ENCODE measurements around the gene TIMMDC1. TPM values are rescaled to one million over a fixed set of nuclear protein-coding genes. Genes with fewer than 3 reads are reported as not detected.
A peak's percentile ranks its signal among the peaks of the same experiment; 100 is the strongest.
"Not testable (repeated sequence)": the region's sequence is repeated elsewhere in the genome, so short reads cannot be mapped to it uniquely, and the experiment has no call there.

Gene TIMMDC1
- total RNA-seq, 4 donors from 2014 or later, result 41.2 to 137 (median 101) TPM

DNA sequence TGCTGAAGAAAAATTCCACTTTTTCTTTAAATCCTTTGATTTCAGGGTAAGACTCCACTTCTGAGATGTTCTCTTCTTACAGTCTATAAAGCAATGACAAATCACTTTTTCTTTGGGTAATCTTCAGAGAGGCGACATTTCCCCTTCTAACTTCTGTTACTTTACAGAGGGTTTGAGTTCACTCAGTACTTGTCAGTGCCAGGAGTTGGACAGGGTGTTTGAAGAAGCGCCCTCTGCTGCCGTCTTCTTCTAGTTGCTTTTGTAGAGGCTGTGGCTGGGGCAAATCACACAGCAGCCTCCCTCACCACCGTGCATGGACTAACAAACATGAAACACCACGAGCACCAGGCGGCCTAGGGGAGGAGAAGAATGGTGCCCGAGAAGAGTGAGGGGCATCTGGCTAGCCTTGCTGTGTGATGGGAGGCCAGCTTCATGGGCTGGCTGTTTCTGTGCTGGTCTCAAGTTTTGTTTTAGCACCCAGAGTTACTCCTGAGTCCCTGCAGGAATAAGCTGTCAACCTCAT, 61.2 kb downstream of the TIMMDC1 start, which contains the start of gene CD80:
Gene CD80, minus strand, starts transcription at position 174 of the 523 bp plus-strand sequence. CDS start 1,886 bp downstream, outside the sequence.
- Histone ChIP-seq H3K4me3 (no peak within 1 kb of the TSS), H3K27me3 (no peaks in the 10 kb centered on the region), H3K36me3 (no peaks in the 10 kb centered on the region), H3K27ac (no peak within 1 kb of the TSS), H3K4me1 (peaks cover 0 to 4% of the 10 kb centered on the region in 2 donors), H3K9me3 (no peaks in the 10 kb centered on the region)
- no peak for ATAC-seq
- peak in 1 of 2 donors; percentile 27 for DNase-seq
- intact Hi-C loops (cut with DNase I; ENCODE audit: low total_unique reads) (no loop called here), in situ Hi-C loops (cut with MboI; ENCODE audit: low sequenced_read_pairs in 4 of 4) (no loop called here)
- TF ChIP-seq POLR2A (IDR thresholded peaks at IDR 0.05), result no peak
- TF ChIP-seq CTCF (IDR thresholded peaks at IDR 0.05 in 4 of 5, conservative IDR thresholded peaks at IDR 0.05 in 1 of 5), result peak in 1 of 5 experiments; percentile 28

DNA sequence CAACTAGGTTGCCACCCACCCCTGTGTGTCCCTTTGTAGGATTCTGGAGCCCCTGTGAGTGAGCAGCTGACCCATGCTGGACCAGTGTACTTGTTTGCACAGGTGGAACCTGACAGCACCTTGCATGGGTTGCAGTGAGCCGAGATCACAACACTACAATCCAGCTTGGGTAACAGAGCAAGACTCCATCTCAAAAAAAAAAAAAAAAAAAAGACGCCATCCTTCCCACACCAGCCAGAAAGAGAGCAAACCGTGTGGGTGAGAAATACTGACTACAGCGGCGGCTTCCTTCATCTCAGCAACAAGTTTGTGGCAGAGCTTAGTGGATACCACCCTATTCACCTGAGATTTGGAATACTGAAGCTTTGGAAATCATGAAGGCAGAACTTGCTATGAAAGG, 61.8 kb downstream of the TIMMDC1 start:
- ATAC-seq, result no peak
- intact Hi-C loops (cut with DNase I; ENCODE audit: low total_unique reads), result no loop called here

DNA sequence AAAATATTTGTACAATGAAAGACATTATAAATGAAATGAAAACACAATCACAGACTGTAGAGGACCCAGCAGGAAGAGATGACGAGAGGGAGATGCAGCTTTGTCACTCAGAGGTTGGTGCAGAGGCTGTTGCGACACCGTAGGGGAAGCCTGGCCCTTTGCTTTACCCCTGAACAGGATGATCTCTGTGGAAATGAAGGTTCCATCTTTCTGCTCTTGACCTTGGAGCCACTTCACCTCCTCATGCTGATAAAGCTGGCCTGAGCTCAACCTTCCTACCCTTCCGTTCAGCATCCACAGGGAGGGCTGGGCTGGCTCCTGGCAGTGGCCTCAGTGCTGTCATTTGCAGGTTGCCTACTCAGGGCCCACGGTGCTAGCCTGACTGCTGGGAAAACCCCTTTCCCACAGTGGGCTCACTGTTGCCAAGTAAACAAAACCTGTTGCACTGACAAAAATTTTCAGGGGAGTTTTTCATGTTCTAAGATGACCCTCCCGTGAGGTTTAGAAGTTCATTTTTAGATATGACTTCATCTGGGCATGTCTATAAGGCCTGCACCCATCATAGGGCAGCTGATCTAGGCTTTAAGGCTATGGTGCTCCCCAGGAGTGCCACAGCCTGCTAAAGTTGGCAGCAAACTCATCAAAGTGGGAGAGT, 64.1 kb downstream of the TIMMDC1 start:
- no peak for TF ChIP-seq CTCF (IDR thresholded peaks at IDR 0.05 in 4 of 5, conservative IDR thresholded peaks at IDR 0.05 in 1 of 5)
- no peak for TF ChIP-seq POLR2A (IDR thresholded peaks at IDR 0.05)
- H3K4me3 ChIP-seq, result no peak overlapping the region
- ATAC-seq (no peak), DNase-seq (no peak)
- no peaks in the 10 kb centered on the region for H3K36me3 ChIP-seq
- in situ Hi-C loops (cut with MboI; ENCODE audit: low sequenced_read_pairs in 4 of 4), result no loop called here
- intact Hi-C loops (cut with DNase I; ENCODE audit: low total_unique reads), result no loop called here
- no peaks in the 10 kb centered on the region for H3K27me3 ChIP-seq
- H3K27ac ChIP-seq, result peak overlapping the region in 2 of 4 donors; percentile 52 to 66
- H3K4me1 ChIP-seq, result peaks cover 0 to 4% of the 10 kb centered on the region in 2 donors
- no peaks in the 10 kb centered on the region for H3K9me3 ChIP-seq

More for the DNA sequence above, 61.8 kb downstream of the TIMMDC1 start:
- no peak overlapping the region for H3K27ac ChIP-seq
- no peaks in the 10 kb centered on the region for H3K27me3 ChIP-seq
- DNase-seq, result no peak
- no peaks in the 10 kb centered on the region for H3K36me3 ChIP-seq
- in situ Hi-C loops (cut with MboI; ENCODE audit: low sequenced_read_pairs in 4 of 4), result no loop called here
- peaks cover 0 to 4% of the 10 kb centered on the region in 2 donors for H3K4me1 ChIP-seq
- no peaks in the 10 kb centered on the region for H3K9me3 ChIP-seq
- no peak overlapping the region for H3K4me3 ChIP-seq
- TF ChIP-seq CTCF (IDR thresholded peaks at IDR 0.05 in 4 of 5, conservative IDR thresholded peaks at IDR 0.05 in 1 of 5), result no peak
- no peak for TF ChIP-seq POLR2A (IDR thresholded peaks at IDR 0.05)

- H3K4me3 ChIP-seq; H3K36me3 ChIP-seq; H3K4me1 ChIP-seq; H3K9me3 ChIP-seq; intact Hi-C loops (cut with DNase I; ENCODE audit: low total_unique reads); in situ Hi-C loops (cut with MboI; ENCODE audit: low sequenced_read_pairs in 4 of 4); H3K27ac ChIP-seq; DNase-seq; ATAC-seq; H3K27me3 ChIP-seq: not testable (repeated sequence)
These were observed 65.0 kb downstream of the TIMMDC1 start for GRCh38 chr3:119563334-119563733.

DNA sequence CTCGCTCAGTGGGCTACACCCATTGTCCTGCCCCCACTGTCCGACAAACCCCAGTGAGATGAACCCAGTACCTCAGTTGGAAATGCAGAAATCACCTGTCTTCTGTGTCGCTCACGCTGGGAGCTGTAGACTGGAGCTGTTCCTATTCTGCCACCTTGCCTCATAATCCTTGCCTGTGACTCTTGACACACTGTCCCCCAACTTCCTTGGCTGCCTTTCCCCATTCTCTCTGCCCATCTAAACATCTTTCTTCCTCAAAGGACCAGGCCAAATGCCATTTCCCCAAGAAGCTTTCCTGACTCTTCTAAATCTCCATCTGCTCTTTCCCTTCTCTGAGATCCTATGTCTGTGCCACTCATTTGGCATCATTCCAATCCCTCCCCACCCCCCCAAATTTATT, 70.8 kb downstream of the TIMMDC1 start:
- no peaks in the 10 kb centered on the region for H3K36me3 ChIP-seq
- H3K27ac ChIP-seq, result no peak overlapping the region
- H3K4me3 ChIP-seq, result no peak overlapping the region
- ATAC-seq (no peak), DNase-seq (no peak)
- H3K4me1 ChIP-seq, result peaks cover 0 to 4% of the 10 kb centered on the region in 2 donors
- intact Hi-C loops (cut with DNase I; ENCODE audit: low total_unique reads) (no loop called here), in situ Hi-C loops (cut with MboI; ENCODE audit: low sequenced_read_pairs in 4 of 4) (no loop called here)
- H3K27me3 ChIP-seq, result no peaks in the 10 kb centered on the region
- TF ChIP-seq POLR2A (IDR thresholded peaks at IDR 0.05), result no peak
- no peak for TF ChIP-seq CTCF (IDR thresholded peaks at IDR 0.05 in 4 of 5, conservative IDR thresholded peaks at IDR 0.05 in 1 of 5)
- no peaks in the 10 kb centered on the region for H3K9me3 ChIP-seq

Data from gastrocnemius medialis (tissue), 4 donors.